Posterior vena cava (tissue), 2 donors: ENCODE measurements around the gene CRYAA. TPM values are rescaled to one million over a fixed set of nuclear protein-coding genes. Genes with fewer than 3 reads are reported as not detected.

Experiments used
- DNase-seq: peaks from one replicate; pipeline ENCODE4 v3.0.0-alpha.2; 2020; ENCODE audit warnings: low spot score
- intact Hi-C, 2 donors: fragments of 100-400 bp; cut with DNase I; formaldehyde crosslinking; loops; one replicate each; pipeline versions ENCODE4 v1.14.1 to v1.14.2; 2022 to 2023
- total RNA-seq, 2 donors: library from RNA; stranded (reverse); fragmentation: NEBNext Ultra II Directional; extraction: Animal tissue kit (Norgen Biotek cat#: 25700); gene quantifications; one replicate each; pipeline ENCODE4 v1.2.1, GENCODE V29; 2021
- donor health status: DM: yes; HTN: yes; CAD: no.
- donor health status: DM: yes; HTN: yes; CAD: no.

CRYAA gene
- total RNA-seq, 2 donors from 2014 or later = not detected

DNA sequence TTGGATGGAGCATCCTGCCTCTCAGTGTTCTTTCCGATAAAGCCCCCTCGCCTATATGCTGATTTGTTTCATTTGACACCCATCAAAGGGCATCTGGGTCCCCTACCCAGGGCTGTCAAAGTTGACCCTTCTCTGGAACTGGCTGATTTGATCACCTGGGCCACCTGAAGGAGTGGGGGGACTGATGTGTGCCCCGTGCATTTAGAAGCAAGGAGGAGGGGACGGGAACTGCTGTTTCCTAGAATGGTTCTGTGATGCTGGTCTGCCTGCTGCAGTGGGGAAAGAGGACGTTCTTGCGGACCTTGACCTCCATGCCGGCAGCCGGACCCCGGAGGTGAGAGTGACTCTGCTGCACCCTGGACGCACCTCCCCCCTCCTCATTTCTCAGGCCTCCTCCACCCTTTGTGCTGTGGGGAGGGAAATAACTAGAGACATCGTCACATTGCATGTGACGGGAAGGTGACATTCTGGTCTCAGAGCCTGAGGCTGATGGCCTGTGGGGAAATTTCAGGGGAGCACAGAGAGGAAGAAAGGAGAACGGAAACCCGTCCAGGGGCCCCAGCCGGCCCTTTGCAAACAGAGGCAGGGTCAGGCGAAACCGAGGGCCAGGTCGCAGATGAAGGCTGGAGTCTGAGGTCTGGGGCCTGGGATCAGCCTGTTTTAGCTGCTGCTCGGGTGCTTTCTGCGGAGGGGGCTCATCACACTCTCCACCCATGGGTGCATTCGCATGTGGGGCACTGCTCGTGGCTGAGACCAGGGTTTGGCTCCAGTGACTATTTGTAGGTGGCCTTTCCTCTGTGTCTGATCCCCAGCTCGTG is 25.7 kb downstream of the CRYAA start:
- DNase-seq = peak; percentile 72
- intact Hi-C loops = no loop called here

GRCh38 chr21:43195121-43196021 is 26.6 kb downstream of the CRYAA start:
- intact Hi-C loops = no loop called here
- peak; percentile 74 for DNase-seq

GRCh38 chr21:43196826-43197225 is 28.0 kb downstream of the CRYAA start:
- DNase-seq = peak; percentile 46
- intact Hi-C loops = no loop called here

DNA sequence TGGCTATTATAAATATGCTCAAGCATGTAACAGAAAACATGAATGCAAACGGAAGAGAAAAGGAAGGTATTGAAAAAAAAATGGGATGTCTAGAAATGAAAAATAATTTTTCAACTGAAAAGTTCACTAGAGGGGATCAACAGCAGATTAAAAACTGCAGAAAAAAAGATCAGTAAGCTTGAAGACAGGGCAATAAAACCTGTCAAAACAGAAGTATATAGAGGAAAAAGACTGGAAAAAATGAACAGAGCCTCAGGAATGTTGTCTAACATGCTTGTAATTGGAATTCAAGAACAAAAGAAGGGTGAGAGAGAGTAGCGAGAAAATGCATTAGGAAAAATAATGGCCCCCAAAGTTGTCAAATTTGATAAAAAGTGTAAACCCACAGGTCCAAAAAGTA is 29.6 kb downstream of the CRYAA start:
- no peak for DNase-seq
- intact Hi-C loops = no loop called here

GRCh38 chr21:43201491-43201890 is 32.7 kb downstream of the CRYAA start:
- intact Hi-C loops = no loop called here
- no peak for DNase-seq

DNA sequence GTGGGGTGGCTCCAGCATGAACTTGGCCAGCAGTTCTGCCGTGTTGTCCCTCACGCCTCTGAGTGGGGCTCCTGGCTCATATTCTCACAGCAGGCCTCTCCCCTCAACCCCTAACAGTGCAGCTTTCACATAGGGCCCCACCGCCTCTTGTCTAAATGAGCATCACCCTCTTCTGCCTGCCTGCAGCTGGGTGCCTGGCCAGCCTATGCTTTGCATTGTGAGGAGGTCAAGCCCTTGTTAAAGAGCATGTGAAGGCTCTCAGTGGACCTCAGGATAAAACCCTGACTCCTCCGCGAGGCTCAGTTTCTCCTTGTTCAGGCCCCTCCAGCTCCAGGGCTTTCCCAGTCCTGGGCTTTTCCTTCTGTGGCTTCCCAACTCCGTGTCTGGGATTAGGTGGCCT is 34.8 kb downstream of the CRYAA start:
- DNase-seq = peak; percentile 49
- intact Hi-C loops = no loop called here

DNA sequence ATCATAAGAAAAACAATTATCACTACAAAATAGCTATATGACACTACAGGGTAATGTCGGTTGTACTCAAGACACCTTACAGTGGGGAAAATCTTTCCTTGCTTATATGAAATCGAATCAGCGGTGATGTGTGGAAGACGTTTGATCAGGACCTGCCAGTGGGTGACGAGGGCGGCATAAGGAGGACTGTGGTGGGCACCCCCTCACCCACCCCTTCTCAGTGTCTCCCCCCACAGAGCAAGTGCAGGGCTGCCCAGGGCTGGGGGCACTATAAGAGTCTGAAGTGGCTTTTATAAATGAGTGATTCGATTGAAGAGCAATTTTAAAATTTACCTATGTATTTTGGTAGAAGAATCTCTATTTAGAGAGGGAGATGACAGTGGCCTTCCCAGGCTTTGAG is 35.8 kb downstream of the CRYAA start:
- DNase-seq = peak; percentile 37
- intact Hi-C loops = no loop called here

DNA sequence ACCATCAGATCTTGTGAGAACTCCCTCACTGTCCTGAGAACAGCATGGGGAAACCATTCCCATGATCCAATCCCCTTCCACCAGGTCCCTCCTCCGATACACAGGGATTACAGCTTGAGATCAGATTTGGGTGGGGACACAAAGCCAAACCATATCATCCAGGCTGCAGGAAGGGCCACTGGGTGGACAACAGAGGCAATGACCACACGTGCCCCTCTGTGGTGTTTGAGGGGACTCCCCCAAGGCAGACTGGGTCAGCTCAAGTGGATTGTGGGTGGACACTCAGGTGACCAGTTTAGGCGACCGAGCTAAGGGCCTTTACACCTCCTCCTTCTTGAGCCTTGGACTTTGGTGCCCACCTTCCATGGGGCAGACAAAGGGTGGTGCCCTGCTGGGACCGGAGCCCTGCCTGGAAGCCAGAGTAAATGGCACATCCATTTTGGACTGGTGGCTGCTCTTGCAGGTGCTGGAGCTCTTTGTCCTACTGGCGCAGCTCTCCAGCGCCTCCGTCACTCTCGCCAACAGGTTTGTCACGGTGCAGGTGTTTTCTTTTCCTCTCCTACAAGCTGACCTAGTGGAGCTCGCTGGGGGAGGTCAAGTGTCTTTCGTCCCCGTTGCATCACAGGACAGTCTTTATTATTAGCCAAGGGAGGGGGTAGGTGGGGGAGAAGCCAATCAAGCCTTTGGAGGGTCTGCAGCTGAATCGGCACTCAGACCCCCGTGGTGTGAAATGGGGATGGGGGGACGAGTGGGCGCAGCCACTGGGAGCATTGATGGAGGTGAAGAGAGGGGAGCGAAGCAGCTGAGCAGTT is 37.6 kb downstream of the CRYAA start:
- peak; percentile 76 for DNase-seq
- intact Hi-C loops = no loop called here

DNA sequence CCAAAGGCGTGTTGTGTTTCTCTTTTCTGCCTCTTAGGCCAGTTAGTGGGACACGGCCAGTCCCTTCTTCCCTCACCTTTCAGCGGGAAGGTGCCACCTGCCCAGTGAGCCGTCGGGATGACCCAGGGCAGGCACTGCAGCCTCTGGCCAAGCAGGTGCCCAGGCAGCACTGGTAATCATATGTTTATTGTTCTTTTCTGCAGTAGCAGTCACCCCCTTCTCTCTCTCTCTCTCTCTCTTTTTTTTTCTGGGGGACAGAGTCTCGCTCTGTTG is 38.2 kb downstream of the CRYAA start:
- DNase-seq = peak; percentile 55
- intact Hi-C loops = no loop called here

DNA sequence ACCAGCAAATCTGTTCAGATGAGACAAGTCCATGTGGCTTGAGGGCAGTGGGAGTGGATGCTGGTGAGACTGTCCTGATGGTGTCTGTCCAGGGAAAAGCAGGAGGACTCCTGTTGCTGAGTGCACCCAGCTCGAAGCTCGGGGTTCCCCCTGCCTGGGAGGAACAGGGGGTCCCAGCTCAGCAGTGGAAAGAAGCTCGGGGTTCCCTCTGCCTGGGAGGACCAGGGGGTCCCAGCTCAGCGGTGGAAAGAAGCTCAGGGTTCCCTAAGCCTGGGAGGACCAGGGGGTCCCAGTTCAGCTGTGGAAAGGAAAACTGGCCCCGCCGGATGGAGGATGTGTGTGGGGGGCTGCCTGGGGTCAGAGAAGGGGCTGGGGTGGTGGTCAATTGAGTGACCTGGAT is 39.1 kb downstream of the CRYAA start:
- peak; percentile 19 for DNase-seq
- intact Hi-C loops = no loop called here

- DNase-seq = peak; percentile 58
- intact Hi-C loops = no loop called here
Measured at GRCh38 chr21:43208561-43209332, 39.9 kb downstream of the CRYAA start.

- intact Hi-C loops = no loop called here
- DNase-seq = peak; percentile 68
Measured at GRCh38 chr21:43209575-43210453, 41.0 kb downstream of the CRYAA start.

- DNase-seq = peak; percentile 58
- intact Hi-C loops = no loop called here
Measured at GRCh38 chr21:43210454-43211071, 41.8 kb downstream of the CRYAA start.

DNA sequence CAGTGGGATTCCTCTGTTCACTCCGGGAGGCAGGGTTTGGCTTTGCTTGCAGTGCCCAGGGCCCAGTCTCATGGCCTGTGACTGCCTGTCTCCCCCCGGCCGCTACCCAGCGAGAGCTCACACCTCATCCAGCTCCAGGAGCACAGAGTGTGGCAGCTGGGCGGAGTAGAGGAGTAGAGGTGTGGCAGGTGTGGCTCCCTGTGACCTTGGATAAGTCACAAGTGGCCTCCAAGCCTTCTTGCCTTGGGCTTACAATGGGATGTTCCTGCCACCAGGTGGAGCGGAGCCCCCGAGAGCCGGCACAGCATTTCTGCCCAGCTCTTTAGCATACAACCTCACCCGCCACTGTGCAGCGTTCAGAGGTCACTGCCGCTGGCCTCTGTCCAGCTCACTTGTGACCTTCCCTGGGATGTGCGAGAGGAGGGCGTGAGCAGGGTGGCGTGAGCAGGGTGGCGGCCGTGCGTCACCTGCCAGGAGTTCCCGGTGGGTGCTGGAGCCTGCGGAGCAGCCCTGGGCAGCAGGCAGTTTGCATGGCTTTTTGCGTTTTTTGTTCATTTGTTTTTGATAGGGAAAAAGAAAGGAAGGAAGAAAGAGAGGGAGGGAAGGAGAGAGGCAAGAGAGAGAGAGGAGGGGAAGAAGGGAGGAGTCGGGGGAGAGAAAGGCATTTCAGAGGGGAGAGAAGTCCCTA is 42.4 kb downstream of the CRYAA start:
- DNase-seq = peak; percentile 73
- intact Hi-C loops = no loop called here

DNA sequence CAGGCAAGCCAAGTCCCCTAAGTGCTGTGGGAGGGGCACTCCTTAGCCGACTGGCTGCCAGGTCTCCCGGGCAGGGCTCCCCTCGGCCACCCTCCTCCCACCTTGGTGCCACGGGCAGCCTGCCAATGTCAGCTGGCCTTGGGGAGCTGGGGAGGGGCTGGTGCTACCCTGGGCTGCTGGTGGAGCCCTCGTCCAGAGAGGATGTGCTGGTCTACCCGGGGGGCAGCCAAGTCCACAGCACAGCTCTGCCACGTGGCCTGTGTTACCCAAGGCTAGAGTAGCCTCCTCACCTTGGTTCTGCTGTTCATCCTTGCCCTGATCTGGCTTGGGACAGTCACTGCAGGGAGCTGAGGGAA is 42.9 kb downstream of the CRYAA start:
- peak; percentile 66 for DNase-seq
- intact Hi-C loops = no loop called here
